ENCODE measurements around the gene AP3M1. TPM values are rescaled to one million over a fixed set of nuclear protein-coding genes. Genes with fewer than 3 reads are reported as not detected.
A peak's percentile ranks its signal among the peaks of the same experiment; 100 is the strongest.

Gene AP3M1
- total RNA-seq, 1 experiment from 2014 or later: 37.4 TPM

GRCh38 chr10:74171625-74172024, 21.0 kb upstream of the AP3M1 start:
- Histone ChIP-seq H3K23ac (ENCODE audit: insufficient read length, low read depth, low read length) (no peak overlapping the region), H3K79me1 (ENCODE audit: insufficient read depth, low read depth, low read length, poor library complexity, severe bottlenecking) (no peaks in the 10 kb centered on the region), H2BK12ac (ENCODE audit: insufficient read length, low read depth, low read length) (no peak overlapping the region), H3K4me1 (ENCODE audit: insufficient read depth, low read length) (peaks cover 3% of the 10 kb centered on the region), H3T11ph (ENCODE audit: low read length) (no peak overlapping the region), H3K27ac (ENCODE audit: insufficient read length, low read depth, low read length) (no peak overlapping the region), H4K20me1 (ENCODE audit: control insufficient read depth, insufficient read depth, insufficient read length) (no peaks in the 10 kb centered on the region), H2AFZ (ENCODE audit: low read length) (no peak overlapping the region), H2BK15ac (ENCODE audit: low read depth, low read length) (no peak overlapping the region), H3K18ac (ENCODE audit: insufficient read length, low read depth, low read length) (no peak overlapping the region), H2BK20ac (ENCODE audit: low read depth, low read length, poor library complexity, severe bottlenecking) (no peak overlapping the region), H2BK5ac (ENCODE audit: insufficient read length, low read length) (no peak overlapping the region), H3K79me2 (ENCODE audit: insufficient read depth, low read length) (peaks cover 2% of the 10 kb centered on the region; the same call in 1 of the 2 replicates), H2BK120ac (ENCODE audit: low read depth, low read length, poor library complexity, severe bottlenecking) (no peak overlapping the region), H3K27me3 (ENCODE audit: insufficient read depth, low read length) (no peaks in the 10 kb centered on the region), H4K8ac (replicated peaks; ENCODE audit: insufficient read length, low read depth, low read length) (no peak overlapping the region), H3K14ac (ENCODE audit: insufficient read depth, low read length) (no peak overlapping the region), H3K56ac (ENCODE audit: insufficient read length, low read depth, low read length) (no peak overlapping the region), H2AK5ac (ENCODE audit: insufficient read length, low read length) (no peak overlapping the region), H3K9ac (ENCODE audit: extremely low read depth, insufficient read length, low read length) (no peak overlapping the region), H4K5ac (ENCODE audit: insufficient read length, low read depth, low read length) (no peak overlapping the region), H3K4me2 (ENCODE audit: insufficient read depth, insufficient read length, low read length) (no peak overlapping the region), H3K9me3 (ENCODE audit: control insufficient read depth, low read depth, low read length) (no peaks in the 10 kb centered on the region), H3K23me2 (ENCODE audit: insufficient read length, low read depth, low read length, poor library complexity, severe bottlenecking) (no peaks in the 10 kb centered on the region), H4K91ac (ENCODE audit: insufficient read length, low read depth, low read length) (no peak overlapping the region), H3K4ac (ENCODE audit: low read depth, low read length) (no peak overlapping the region)
- Mint-ChIP-seq H3K27me3 (ENCODE audit: low read depth) (no peaks in the 10 kb centered on the region), H3K36me3 (ENCODE audit: insufficient read depth in 1 of 3, low read depth in 3 of 3) (no peaks in the 10 kb centered on the region; a peak in 1 of 7 replicates), H3K9me3 (no peaks in the 10 kb centered on the region), H3K4me1 (peaks cover 6 to 9% of the 10 kb centered on the region in 2 experiments), H3K4me3 (no peak overlapping the region; a peak in 1 of 5 replicates), H3K27ac (peak overlapping the region in 1 of 3 experiments; percentile 21; a peak in 2 of 7 replicates)
- no peak for DNase-seq
- no peak for TF ChIP-seq CTCF (conservative IDR thresholded peaks at IDR 0.05)
- no CpG with 5 or more reads among the region's 2 CpGs for WGBS (ENCODE audit: extremely low coverage, insufficient read length, low lambda C conversion rate)

Data from H9 (cell line).